Uterus (tissue), 2 donors: ENCODE results near the gene CLDN24.

ENCODE experiments used
- CTCF ChIP-seq, 4 experiments: fragments of 200-600 bp in 2 of 4; fragments of 450-650 bp in 2 of 4; sonication (generic) in 2 of 4; IDR thresholded peaks; one replicate each; pipeline ENCODE4 v1.5.1; 2016 to 2019; ENCODE audit warnings: antibody characterized with exemption in 4 of 4, mild to moderate bottlenecking in 2 of 4, moderate library complexity in 1 of 4
- POLR2A ChIP-seq, 2 donors: fragments of 450-650 bp; IDR thresholded peaks; one replicate each; pipeline ENCODE4 v1.6.1; 2016; ENCODE audit warnings: antibody characterized with exemption in 2 of 2, mild to moderate bottlenecking in 1 of 2, moderate library complexity in 1 of 2

- no peak for TF ChIP-seq CTCF (IDR thresholded peaks at IDR 0.05)
- no peak for TF ChIP-seq POLR2A (IDR thresholded peaks at IDR 0.05)
Measured at GRCh38 chr4:183349673-183350072, 27.4 kb upstream of the CLDN24 start.
